ENCODE results near the gene BEST4. TPM values are rescaled to one million over a fixed set of nuclear protein-coding genes. Genes with fewer than 3 reads are reported as not detected.

BEST4 gene
- total and polyA plus RNA-seq, 2 of the 13 experiments (the other 11 are each of a cell fraction or from before 2014, with no cell fraction given), result 0.77 to 1.4 TPM

- TF ChIP-seq ZNF605 (CRISPR knock-in tag; IDR thresholded peaks at IDR 0.05), result no peak
- peak; percentile 52; the same call in 1 of the 2 replicates for TF ChIP-seq YEATS2 (CRISPR knock-in tag; IDR thresholded peaks at IDR 0.05; ENCODE audit: borderline replicate concordance)
- TF ChIP-seq LRRFIP1 (CRISPR knock-in tag; conservative IDR thresholded peaks at IDR 0.05), result no peak
- no peak for TF ChIP-seq NCOA5 (CRISPR knock-in tag; IDR thresholded peaks at IDR 0.05)
- TF ChIP-seq PLRG1 (conservative IDR thresholded peaks at IDR 0.05), result no peak
- TF ChIP-seq ZBED4 (CRISPR knock-in tag; IDR thresholded peaks at IDR 0.05; ENCODE audit: borderline replicate concordance), result no peak
- TF ChIP-seq SNAI1 (CRISPR knock-in tag; IDR thresholded peaks at IDR 0.05; ENCODE audit: borderline replicate concordance), result no peak; the same call in 1 of the 2 replicates
- peak; percentile 20; the same call in 1 of the 2 replicates for TF ChIP-seq ZBTB38 (CRISPR knock-in tag; IDR thresholded peaks at IDR 0.05)
- TF ChIP-seq RAD51 (IDR thresholded peaks at IDR 0.05; ENCODE audit: borderline replicate concordance), result no peak
- peak; percentile 59 for TF ChIP-seq SALL1 (CRISPR knock-in tag; IDR thresholded peaks at IDR 0.05)
- TF ChIP-seq RXRB (CRISPR knock-in tag; IDR thresholded peaks at IDR 0.05; ENCODE audit: borderline replicate concordance), result peak; percentile 6; the same call in 1 of the 2 replicates
- peak; percentile 50; the same call in 1 of the 2 replicates for TF ChIP-seq ZBTB34 (CRISPR knock-in tag; IDR thresholded peaks at IDR 0.05)
- no peak for TF ChIP-seq ZNF335 (CRISPR knock-in tag; IDR thresholded peaks at IDR 0.05)
- TF ChIP-seq ZNF274 (CRISPR knock-in tag; IDR thresholded peaks at IDR 0.05), result no peak
- peak; percentile 55; the same call in 1 of the 2 replicates for TF ChIP-seq RNF2 (conservative IDR thresholded peaks at IDR 0.05; ENCODE audit: low read depth)
- TF ChIP-seq PPARG (CRISPR knock-in tag; conservative IDR thresholded peaks at IDR 0.05), result no peak
- TF ChIP-seq ZNF569 (CRISPR knock-in tag; IDR thresholded peaks at IDR 0.05; ENCODE audit: borderline replicate concordance), result no peak
- no peak for TF ChIP-seq THAP8 (CRISPR knock-in tag; IDR thresholded peaks at IDR 0.05; ENCODE audit: borderline replicate concordance)
- TF ChIP-seq HDAC1 (CRISPR knock-in tag; IDR thresholded peaks at IDR 0.05), result peak; percentile 71; the same call in 1 of the 2 replicates
- TF ChIP-seq PHF20 (CRISPR knock-in tag; IDR thresholded peaks at IDR 0.05), result peak; percentile 47; the same call in 1 of the 2 replicates
- TF ChIP-seq MEF2D (CRISPR knock-in tag; IDR thresholded peaks at IDR 0.05), result no peak
Observed at GRCh38 chr1:44784094-44785028, 3.6 kb downstream of the BEST4 start (continued).

Data from HepG2 (cell line).